GM11168 (cell line): Measurements from ENCODE around the gene GINS2.

Experiments used
- in situ Hi-C: fragments of 300-500 bp; cut with MboI; formaldehyde crosslinking; loops from one replicate; pipeline ENCODE4 v1.12.0; 2022; ENCODE audit warnings: low sequenced_read_pairs; ENCODE audit not compliant: unreplicated experiment

The GINS2 gene

GRCh38 chr16:85645021-85645589 is 43.6 kb downstream of the GINS2 start:
- in situ Hi-C loops: no loop called here

GRCh38 chr16:85644093-85644712 is 44.6 kb downstream of the GINS2 start:
- in situ Hi-C loops: no loop called here

- in situ Hi-C loops: no loop called here
Observed at GRCh38 chr16:85643631-85644030, 45.1 kb downstream of the GINS2 start.

GRCh38 chr16:85642762-85643358 is 45.9 kb downstream of the GINS2 start:
- in situ Hi-C loops: no loop called here

- in situ Hi-C loops: no loop called here
Observed at GRCh38 chr16:85641776-85642176, 47.0 kb downstream of the GINS2 start.

- in situ Hi-C loops: no loop called here
Observed at GRCh38 chr16:85641305-85641704, 47.4 kb downstream of the GINS2 start.

GRCh38 chr16:85640585-85640984 is 48.2 kb downstream of the GINS2 start:
- in situ Hi-C loops: no loop called here

- in situ Hi-C loops: no loop called here
Observed at GRCh38 chr16:85640254-85640558, 48.5 kb downstream of the GINS2 start.

- in situ Hi-C loops: no loop called here
Observed at GRCh38 chr16:85639529-85640253, 49.1 kb downstream of the GINS2 start.

GRCh38 chr16:85638695-85639409 is 49.9 kb downstream of the GINS2 start:
- in situ Hi-C loops: no loop called here

- in situ Hi-C loops: no loop called here
Observed at GRCh38 chr16:85637808-85638647, 50.7 kb downstream of the GINS2 start.

GRCh38 chr16:85637061-85637807 is 51.5 kb downstream of the GINS2 start:
- in situ Hi-C loops: no loop called here

GRCh38 chr16:85636234-85636812 is 52.4 kb downstream of the GINS2 start:
- in situ Hi-C loops: no loop called here

- in situ Hi-C loops: no loop called here
Observed at GRCh38 chr16:85635545-85636140, 53.1 kb downstream of the GINS2 start.

- in situ Hi-C loops: no loop called here
Observed at GRCh38 chr16:85634747-85635544, 53.8 kb downstream of the GINS2 start.

- in situ Hi-C loops: no loop called here
Observed at GRCh38 chr16:85633888-85634287, 54.9 kb downstream of the GINS2 start.

GRCh38 chr16:85633438-85633743 is 55.4 kb downstream of the GINS2 start:
- in situ Hi-C loops: no loop called here
